Neural crest cell (in vitro differentiated cells): ENCODE measurements around the gene DNAI4. TPM values are rescaled to one million over a fixed set of nuclear protein-coding genes. Genes with fewer than 3 reads are reported as not detected.

Experiments used
- DNase-seq: peaks from one replicate; pipeline ENCODE4 v3.0.0; 2021; ENCODE audit warnings: low read depth, mixed read lengths, low spot score
- H3K27ac Mint-ChIP-seq: one replicate; pipeline ENCODE4 v1.8.0; 2021; ENCODE audit warnings: mild to moderate bottlenecking, mixed read lengths; ENCODE audit not compliant: unreplicated experiment
- H3K27me3 Mint-ChIP-seq: 2 replicates; pipeline ENCODE4 v1.8.0; 2021; ENCODE audit warnings: low read depth, mild to moderate bottlenecking, mixed read lengths
- H3K36me3 Mint-ChIP-seq: 2 replicates; pipeline ENCODE4 v1.8.0; 2021; ENCODE audit warnings: low read depth, mild to moderate bottlenecking, mixed read lengths
- H3K4me1 Mint-ChIP-seq: 2 replicates; pipeline ENCODE4 v1.8.0; 2021; ENCODE audit warnings: mixed read lengths
- H3K4me3 Mint-ChIP-seq: one replicate; pipeline ENCODE4 v1.8.0; 2021; ENCODE audit warnings: mild to moderate bottlenecking, mixed read lengths
- H3K9me3 Mint-ChIP-seq: 2 replicates; pipeline ENCODE4 v1.8.0; 2021; ENCODE audit warnings: mixed read lengths
- total RNA-seq: library from RNA; stranded (reverse); gene quantifications from 2 replicates; pipeline ENCODE4 v1.2.1, GENCODE V29; 2021
- TF ChIP-seq, protein P1 (sequence below): fragments of 200-600 bp; sonication (generic); conservative IDR thresholded peaks from 2 replicates; pipeline ENCODE4 v1.5.0; 2021; ENCODE audit warnings: antibody characterized with exemption, mild to moderate bottlenecking

The DNAI4 gene
- total RNA-seq, 1 donor from 2014 or later, result 8.0 TPM

DNA sequence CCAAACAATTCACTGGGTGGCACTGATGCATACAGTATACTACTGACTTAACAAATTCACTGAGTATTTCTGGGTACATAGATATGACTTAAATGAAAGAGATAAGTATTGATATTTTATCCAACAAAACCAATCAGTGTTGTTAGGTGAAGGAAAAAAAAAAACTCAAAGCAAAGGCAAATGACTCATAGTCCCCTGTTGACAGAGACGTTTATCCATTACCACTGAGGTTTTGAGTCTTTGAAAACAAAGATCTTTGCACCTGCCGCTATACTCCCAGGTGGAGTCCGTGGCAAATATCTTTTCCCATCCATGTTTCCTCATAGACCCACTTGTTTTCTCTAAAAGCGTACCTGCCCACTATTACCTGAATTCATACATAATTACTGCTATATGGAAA is 154.0 kb downstream of the DNAI4 start:
- H3K27me3 Mint-ChIP-seq, result no peaks in the 10 kb centered on the region
- H3K36me3 Mint-ChIP-seq, result no peaks in the 10 kb centered on the region
- no peaks in the 10 kb centered on the region for H3K9me3 Mint-ChIP-seq
- H3K4me3 Mint-ChIP-seq, result no peak overlapping the region
- no peak overlapping the region for H3K27ac Mint-ChIP-seq
- H3K4me1 Mint-ChIP-seq, result no peaks in the 10 kb centered on the region
- TF ChIP-seq, protein P1, sequence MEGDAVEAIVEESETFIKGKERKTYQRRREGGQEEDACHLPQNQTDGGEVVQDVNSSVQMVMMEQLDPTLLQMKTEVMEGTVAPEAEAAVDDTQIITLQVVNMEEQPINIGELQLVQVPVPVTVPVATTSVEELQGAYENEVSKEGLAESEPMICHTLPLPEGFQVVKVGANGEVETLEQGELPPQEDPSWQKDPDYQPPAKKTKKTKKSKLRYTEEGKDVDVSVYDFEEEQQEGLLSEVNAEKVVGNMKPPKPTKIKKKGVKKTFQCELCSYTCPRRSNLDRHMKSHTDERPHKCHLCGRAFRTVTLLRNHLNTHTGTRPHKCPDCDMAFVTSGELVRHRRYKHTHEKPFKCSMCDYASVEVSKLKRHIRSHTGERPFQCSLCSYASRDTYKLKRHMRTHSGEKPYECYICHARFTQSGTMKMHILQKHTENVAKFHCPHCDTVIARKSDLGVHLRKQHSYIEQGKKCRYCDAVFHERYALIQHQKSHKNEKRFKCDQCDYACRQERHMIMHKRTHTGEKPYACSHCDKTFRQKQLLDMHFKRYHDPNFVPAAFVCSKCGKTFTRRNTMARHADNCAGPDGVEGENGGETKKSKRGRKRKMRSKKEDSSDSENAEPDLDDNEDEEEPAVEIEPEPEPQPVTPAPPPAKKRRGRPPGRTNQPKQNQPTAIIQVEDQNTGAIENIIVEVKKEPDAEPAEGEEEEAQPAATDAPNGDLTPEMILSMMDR, result no peak
- no peak for DNase-seq

GRCh38 chr1:66770240-66770639 is 154.4 kb downstream of the DNAI4 start:
- TF ChIP-seq, protein P1, result no peak
- H3K4me1 Mint-ChIP-seq, result no peaks in the 10 kb centered on the region
- H3K9me3 Mint-ChIP-seq, result no peaks in the 10 kb centered on the region

GRCh38 chr1:66769512-66770229 is 155.0 kb downstream of the DNAI4 start:
- Mint-ChIP-seq H3K36me3 (no peaks in the 10 kb centered on the region), H3K4me3 (no peak overlapping the region), H3K27ac (no peak overlapping the region), H3K9me3 (no peaks in the 10 kb centered on the region), H3K27me3 (no peaks in the 10 kb centered on the region), H3K4me1 (no peaks in the 10 kb centered on the region)
- no peak for DNase-seq
- TF ChIP-seq, protein P1, result no peak

More at GRCh38 chr1:66770240-66770639, 154.4 kb downstream of the DNAI4 start:
- H3K27me3 Mint-ChIP-seq, result no peaks in the 10 kb centered on the region
- no peaks in the 10 kb centered on the region for H3K36me3 Mint-ChIP-seq
- H3K4me3 Mint-ChIP-seq, result no peak overlapping the region
- DNase-seq, result no peak
- no peak overlapping the region for H3K27ac Mint-ChIP-seq

GRCh38 chr1:66768965-66769364 is 155.7 kb downstream of the DNAI4 start:
- H3K4me1 Mint-ChIP-seq, result no peaks in the 10 kb centered on the region
- no peaks in the 10 kb centered on the region for H3K27me3 Mint-ChIP-seq
- H3K36me3 Mint-ChIP-seq, result no peaks in the 10 kb centered on the region
- no peaks in the 10 kb centered on the region for H3K9me3 Mint-ChIP-seq
- H3K4me3 Mint-ChIP-seq, result no peak overlapping the region
- TF ChIP-seq, protein P1, result no peak
- no peak for DNase-seq
- no peak overlapping the region for H3K27ac Mint-ChIP-seq

DNA sequence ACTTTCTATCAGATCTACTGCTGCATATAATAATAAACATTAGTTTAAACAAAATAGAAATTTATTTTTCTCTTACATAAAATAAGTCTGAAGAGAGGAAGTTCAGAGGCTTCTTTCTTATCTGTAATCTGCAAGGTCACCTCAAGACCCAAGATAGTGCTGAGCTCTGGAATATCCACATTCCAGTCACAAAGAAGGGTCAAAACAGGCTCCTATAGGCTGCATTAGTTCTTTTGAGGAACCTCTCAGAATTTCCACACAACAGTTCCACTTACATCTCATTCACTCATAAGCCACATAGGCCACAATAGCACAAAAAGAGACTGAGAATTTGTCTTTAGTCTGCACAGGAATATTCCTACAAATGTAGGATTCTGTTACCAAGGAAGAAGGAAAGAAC is 157.0 kb downstream of the DNAI4 start:
- H3K27me3 Mint-ChIP-seq, result no peaks in the 10 kb centered on the region
- no peaks in the 10 kb centered on the region for H3K4me1 Mint-ChIP-seq
- H3K36me3 Mint-ChIP-seq, result no peaks in the 10 kb centered on the region
- DNase-seq, result no peak
- H3K4me3 Mint-ChIP-seq, result no peak overlapping the region
- no peak overlapping the region for H3K27ac Mint-ChIP-seq
- H3K9me3 Mint-ChIP-seq, result no peaks in the 10 kb centered on the region
- TF ChIP-seq, protein P1, result no peak
